ENCODE measurements around the gene CCM2L. TPM values are rescaled to one million over a fixed set of nuclear protein-coding genes. Genes with fewer than 3 reads are reported as not detected.

Gene CCM2L
- total RNA-seq, 2 donors from 2014 or later, result 3.4 to 5.9 TPM

- H3K4me1 ChIP-seq, result peaks cover 11% of the 10 kb centered on the region
- DNase-seq (peak in 1 of 4 donors; percentile 51), ATAC-seq (no peak)
- no peaks in the 10 kb centered on the region for H3K9me3 ChIP-seq
- H3K36me3 ChIP-seq (replicated peaks in 1 of 2; ENCODE audit: insufficient read depth in 1 of 2, low read depth in 2 of 2), result no peaks in the 10 kb centered on the region
- peaks cover 0 to 20% of the 10 kb centered on the region in 2 donors for H3K27me3 ChIP-seq
- WGBS, 2 donors, result 2 to 7% methylated on average over 14 to 48 of the region's 58 CpGs
- intact Hi-C loops (cut with DNase I), result no loop called here
- H3K27ac ChIP-seq, result peak within 1 kb of the TSS in 1 of 4 donors; percentile 71
- TF ChIP-seq CTCF (IDR thresholded peaks at IDR 0.05) (no peak), POLR2A (IDR thresholded peaks at IDR 0.05) (peak in 2 of 3 donors; percentile 19 to 43)
- H3K4me3 ChIP-seq, result no peak within 1 kb of the TSS
Observed at GRCh38 chr20:32052090-32052777, 42.0 kb downstream of the CCM2L start, which contains the start of gene HCK. HCK (plus strand) TSS chr20:32052242.

- ATAC-seq (no peak), DNase-seq (peak in 2 of 4 donors; percentile 12 to 71)
- Histone ChIP-seq H3K4me1 (peaks cover 11% of the 10 kb centered on the region), H3K9me3 (no peaks in the 10 kb centered on the region), H3K36me3 (replicated peaks in 1 of 2; ENCODE audit: insufficient read depth in 1 of 2, low read depth in 2 of 2) (no peaks in the 10 kb centered on the region), H3K27me3 (peaks cover 0 to 20% of the 10 kb centered on the region in 2 donors), H3K27ac (peak overlapping the region in 1 of 4 donors; percentile 71), H3K4me3 (no peak overlapping the region)
- TF ChIP-seq POLR2A (IDR thresholded peaks at IDR 0.05) (peak in 1 of 3 donors; percentile 8), CTCF (IDR thresholded peaks at IDR 0.05) (no peak)
- intact Hi-C loops (cut with DNase I), result no loop called here
- 14 to 15% methylated on average over 22 of the region's 22 CpGs for WGBS, 2 donors
Observed at GRCh38 chr20:32052778-32053362, 42.6 kb downstream of the CCM2L start.

- H3K36me3 ChIP-seq (replicated peaks in 1 of 2; ENCODE audit: insufficient read depth in 1 of 2, low read depth in 2 of 2), result no peaks in the 10 kb centered on the region
- peaks cover 11% of the 10 kb centered on the region for H3K4me1 ChIP-seq
- TF ChIP-seq POLR2A (IDR thresholded peaks at IDR 0.05) (no peak), CTCF (IDR thresholded peaks at IDR 0.05) (no peak)
- 62 to 72% methylated on average over 3 of the region's 3 CpGs for WGBS, 2 donors
- H3K4me3 ChIP-seq, result no peak overlapping the region
- no peak overlapping the region for H3K27ac ChIP-seq
- no peak for ATAC-seq
- H3K27me3 ChIP-seq, result peaks cover 0 to 20% of the 10 kb centered on the region in 2 donors
- DNase-seq, result no peak
- intact Hi-C loops (cut with DNase I), result no loop called here
- no peaks in the 10 kb centered on the region for H3K9me3 ChIP-seq
Observed at GRCh38 chr20:32053648-32054047, 43.4 kb downstream of the CCM2L start.

DNA sequence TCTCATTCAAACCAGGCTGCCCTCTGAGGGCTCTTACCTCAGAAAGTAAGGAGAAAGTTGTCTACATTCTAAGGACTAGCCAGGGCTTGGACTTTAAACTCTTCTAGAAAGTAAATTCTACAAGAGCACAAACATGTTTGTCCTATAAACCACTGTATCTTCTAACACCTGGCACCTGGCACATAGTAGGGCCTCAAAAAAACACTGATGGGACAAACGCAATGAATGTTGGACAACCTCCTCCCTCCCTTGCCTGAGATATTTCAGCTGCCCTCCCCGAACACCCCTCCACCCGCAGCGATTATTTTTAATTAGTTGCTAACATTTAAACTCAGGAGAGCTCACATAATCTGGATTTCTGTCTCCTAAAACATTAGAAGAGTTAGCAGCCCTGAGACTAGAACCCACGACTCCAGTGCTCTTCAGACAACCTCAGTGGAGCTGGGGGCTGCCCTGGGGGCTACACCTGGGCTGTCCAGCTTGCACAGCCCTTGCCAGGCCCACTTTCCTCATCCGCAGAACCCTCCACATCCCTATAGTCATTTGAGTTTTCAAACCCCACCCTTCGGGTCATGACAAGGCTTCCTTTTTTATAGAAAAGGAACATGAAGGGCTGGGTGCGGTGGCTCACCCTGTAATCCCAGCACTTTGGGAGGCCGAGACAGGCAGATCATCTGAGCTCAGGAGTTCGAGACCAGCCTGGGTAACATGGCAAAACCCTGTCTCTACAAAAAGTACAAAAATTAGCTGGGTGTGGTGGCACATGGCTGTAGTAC is 46.7 kb downstream of the CCM2L start:
- H3K27ac ChIP-seq, result no peak overlapping the region
- no peak for ATAC-seq
- H3K4me3 ChIP-seq, result no peak overlapping the region
- H3K27me3 ChIP-seq, result peaks cover 0 to 16% of the 10 kb centered on the region in 2 donors
- no peak for DNase-seq
- H3K4me1 ChIP-seq, result peaks cover 11% of the 10 kb centered on the region
- no peaks in the 10 kb centered on the region for H3K9me3 ChIP-seq
- WGBS, 2 donors, result 57 to 61% methylated on average over 10 of the region's 10 CpGs
- intact Hi-C loops (cut with DNase I), result no loop called here
- H3K36me3 ChIP-seq (replicated peaks in 1 of 2; ENCODE audit: insufficient read depth in 1 of 2, low read depth in 2 of 2), result no peaks in the 10 kb centered on the region
- TF ChIP-seq CTCF (IDR thresholded peaks at IDR 0.05) (no peak), POLR2A (IDR thresholded peaks at IDR 0.05) (no peak)
